ENCODE measurements around the gene VWF. TPM values are rescaled to one million over a fixed set of nuclear protein-coding genes. Genes with fewer than 3 reads are reported as not detected.
A peak's percentile ranks its signal among the peaks of the same experiment; 100 is the strongest.

The VWF gene
- total and polyA plus RNA-seq, 10 of the 15 experiments (the other 5 are each of a cell fraction or from before 2014, with no cell fraction given) = 0.08 to 0.23 TPM; not detected in 8

DNA sequence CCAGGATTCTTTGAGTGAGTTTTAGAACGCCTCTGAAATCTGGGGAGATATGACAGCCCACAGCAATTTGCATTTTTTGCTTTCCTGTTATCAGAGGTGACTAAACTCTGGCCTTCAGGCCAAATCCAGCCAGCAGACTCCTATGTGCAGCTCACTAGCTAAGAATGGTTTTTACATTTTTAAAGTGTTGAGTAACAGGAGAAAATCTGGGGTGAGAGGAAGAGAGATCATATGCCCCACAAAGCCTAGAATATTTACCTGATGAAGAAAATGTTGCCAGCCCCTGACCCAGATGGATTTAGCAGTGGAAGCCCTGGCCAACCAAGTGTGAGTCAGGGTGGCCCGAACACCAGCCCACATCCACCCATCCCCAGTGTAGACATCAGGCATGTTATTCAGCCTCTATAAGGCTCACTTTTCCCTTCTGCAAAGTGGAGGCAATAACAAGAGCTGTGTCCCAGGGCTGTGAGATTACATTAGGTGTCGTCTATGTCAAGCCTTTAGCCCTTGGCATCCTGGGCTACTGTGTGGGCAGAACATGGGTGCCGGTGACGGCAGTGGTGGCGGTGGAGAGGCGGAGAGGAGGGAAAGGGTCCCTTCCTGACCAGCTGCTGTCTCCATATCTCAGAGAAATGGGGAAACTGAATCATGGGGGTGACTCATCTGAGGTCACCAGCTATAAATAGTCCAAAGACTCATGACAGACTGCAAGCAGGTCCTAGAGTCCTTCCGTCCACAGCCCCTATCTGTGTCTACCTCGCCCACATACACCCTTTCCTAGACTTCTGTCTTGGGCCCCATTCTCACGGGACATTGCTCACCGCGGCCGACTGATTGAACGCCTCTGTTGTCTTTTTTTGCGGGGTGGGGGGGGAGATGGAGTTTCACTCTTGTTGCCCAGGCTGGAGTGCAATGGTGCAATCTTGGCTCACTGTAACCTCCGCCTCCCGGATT is 43.1 kb upstream of the VWF start:
- DNase-seq (ENCODE audit: low read depth, low spot score) (peak; percentile 62), ATAC-seq (peak; percentile 91), FAIRE-seq (peak; percentile 77)
- no peak overlapping the region for H3K9ac ChIP-seq (ENCODE audit: control insufficient read depth, insufficient read depth, low read length)
- H2AFZ ChIP-seq (ENCODE audit: control insufficient read depth, low read depth, low read length) = peak overlapping the region; percentile 13
- SMC1A ChIA-PET (ENCODE audit: uncharacterized antibody, unreplicated experiment) = interaction anchor here (0.6 to 2.5 kb wide), 10 partner anchors 22 to 131 kb away, joined by 3 to 12 read pairs (median 4); no protein-coding TSS in a partner anchor
- H3K4me2 ChIP-seq (ENCODE audit: control insufficient read depth, insufficient read depth) = peak overlapping the region; percentile 58
- H3K4me1 ChIP-seq (ENCODE audit: control insufficient read depth, insufficient read depth, low read length) = peaks cover 19% of the 10 kb centered on the region
- POLR2A ChIA-PET = interaction anchor here (0.9 to 1.9 kb wide), 4 partner anchors 27 to 174 kb away, joined by 3 to 9 read pairs (median 4); no protein-coding TSS in a partner anchor
- CTCF ChIA-PET = interaction anchor here (0.7 to 4.0 kb wide), 8 partner anchors 16 to 179 kb away, joined by 3 to 31 read pairs (median 4); no protein-coding TSS in a partner anchor
- no peaks in the 10 kb centered on the region for H3K27me3 ChIP-seq (replicated peaks in 1 of 2; ENCODE audit: control insufficient read depth in 2 of 2, insufficient read depth in 2 of 2, low read length in 1 of 2)
- H3K36me3 ChIP-seq (ENCODE audit: control insufficient read depth in 2 of 2, insufficient read depth in 2 of 2, low read length in 1 of 2) = no peaks in the 10 kb centered on the region
- RAD21 ChIA-PET (ENCODE audit: unreplicated experiment) = interaction anchor here (0.5 to 2.1 kb wide), 9 partner anchors 26 to 110 kb away, joined by 3 to 9 read pairs (median 6); no protein-coding TSS in a partner anchor
- no TSS peak for BruUV-seq (replicated peaks)
- H3K79me2 ChIP-seq (ENCODE audit: control insufficient read depth, insufficient read depth, low read length) = no peaks in the 10 kb centered on the region
- H3K4me3 ChIP-seq = no peak overlapping the region
- no peaks in the 10 kb centered on the region for H3K9me3 ChIP-seq (replicated peaks; ENCODE audit: control insufficient read depth, insufficient read depth, low read length)
- H3K27ac ChIP-seq (ENCODE audit: control insufficient read depth, insufficient read depth) = peak overlapping the region; percentile 5
- in situ Hi-C loops (cut with MboI) = no loop called here
- H4K20me1 ChIP-seq (ENCODE audit: control insufficient read depth, insufficient read depth) = no peaks in the 10 kb centered on the region
- 5% methylated on average over 17 of the region's 17 CpGs for WGBS (ENCODE audit: insufficient coverage, insufficient replicate concordance, low lambda C conversion rate, missing lambda C conversion rate)
- intact Hi-C loops (cut with micrococcal nuclease; ENCODE audit: unreplicated experiment) = no loop called here
- TF ChIP-seq POLR2AphosphoS2 (IDR thresholded peaks at IDR 0.05; ENCODE audit: low read depth, low read length) (no peak), HDGF (IDR thresholded peaks at IDR 0.05) (no peak), SPI1 (IDR thresholded peaks at IDR 0.05; ENCODE audit: borderline replicate concordance, insufficient read depth, low read depth, low read length) (no peak), ZNF24 (IDR thresholded peaks at IDR 0.05) (no peak), SIX5 (IDR thresholded peaks at IDR 0.05; ENCODE audit: low read depth, low read length, severe bottlenecking) (no peak), BHLHE40 (IDR thresholded peaks at IDR 0.05; ENCODE audit: borderline replicate concordance in 1 of 2, low read depth in 2 of 2, low read length in 1 of 2) (peak; percentile 30 to 74; a peak in 2 of 4 replicates), EGR1 (IDR thresholded peaks at IDR 0.05; ENCODE audit: borderline replicate concordance in 1 of 2, low read depth in 2 of 2, low read length in 2 of 2) (peak in 1 of 2 experiments; percentile 24; a peak in 1 of 3 replicates), POLR2AphosphoS5 (IDR thresholded peaks at IDR 0.05; ENCODE audit: low read length) (no peak), PAX8 (IDR thresholded peaks at IDR 0.05) (no peak), MEF2A (IDR thresholded peaks at IDR 0.05; ENCODE audit: insufficient read depth, low read depth, low read length) (peak; percentile 98), RELB (IDR thresholded peaks at IDR 0.05; ENCODE audit: low read depth) (peak; percentile 92; the same call in 1 of the 2 replicates), MTA3 (IDR thresholded peaks at IDR 0.05; ENCODE audit: borderline replicate concordance, low read length) (peak; percentile 48; the same call in 1 of the 2 replicates), RFX5 (IDR thresholded peaks at IDR 0.05; ENCODE audit: low read depth, low read length) (no peak), NRF1 (conservative IDR thresholded peaks at IDR 0.05; ENCODE audit: low read depth, low read length) (no peak), SREBF2 (IDR thresholded peaks at IDR 0.05; ENCODE audit: low read length) (no peak)
- TF ChIP-seq, protein P1, sequence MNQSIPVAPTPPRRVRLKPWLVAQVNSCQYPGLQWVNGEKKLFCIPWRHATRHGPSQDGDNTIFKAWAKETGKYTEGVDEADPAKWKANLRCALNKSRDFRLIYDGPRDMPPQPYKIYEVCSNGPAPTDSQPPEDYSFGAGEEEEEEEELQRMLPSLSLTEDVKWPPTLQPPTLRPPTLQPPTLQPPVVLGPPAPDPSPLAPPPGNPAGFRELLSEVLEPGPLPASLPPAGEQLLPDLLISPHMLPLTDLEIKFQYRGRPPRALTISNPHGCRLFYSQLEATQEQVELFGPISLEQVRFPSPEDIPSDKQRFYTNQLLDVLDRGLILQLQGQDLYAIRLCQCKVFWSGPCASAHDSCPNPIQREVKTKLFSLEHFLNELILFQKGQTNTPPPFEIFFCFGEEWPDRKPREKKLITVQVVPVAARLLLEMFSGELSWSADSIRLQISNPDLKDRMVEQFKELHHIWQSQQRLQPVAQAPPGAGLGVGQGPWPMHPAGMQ (IDR thresholded peaks at IDR 0.05; ENCODE audit: borderline replicate concordance) = no peak
- TF ChIP-seq, protein P2, sequence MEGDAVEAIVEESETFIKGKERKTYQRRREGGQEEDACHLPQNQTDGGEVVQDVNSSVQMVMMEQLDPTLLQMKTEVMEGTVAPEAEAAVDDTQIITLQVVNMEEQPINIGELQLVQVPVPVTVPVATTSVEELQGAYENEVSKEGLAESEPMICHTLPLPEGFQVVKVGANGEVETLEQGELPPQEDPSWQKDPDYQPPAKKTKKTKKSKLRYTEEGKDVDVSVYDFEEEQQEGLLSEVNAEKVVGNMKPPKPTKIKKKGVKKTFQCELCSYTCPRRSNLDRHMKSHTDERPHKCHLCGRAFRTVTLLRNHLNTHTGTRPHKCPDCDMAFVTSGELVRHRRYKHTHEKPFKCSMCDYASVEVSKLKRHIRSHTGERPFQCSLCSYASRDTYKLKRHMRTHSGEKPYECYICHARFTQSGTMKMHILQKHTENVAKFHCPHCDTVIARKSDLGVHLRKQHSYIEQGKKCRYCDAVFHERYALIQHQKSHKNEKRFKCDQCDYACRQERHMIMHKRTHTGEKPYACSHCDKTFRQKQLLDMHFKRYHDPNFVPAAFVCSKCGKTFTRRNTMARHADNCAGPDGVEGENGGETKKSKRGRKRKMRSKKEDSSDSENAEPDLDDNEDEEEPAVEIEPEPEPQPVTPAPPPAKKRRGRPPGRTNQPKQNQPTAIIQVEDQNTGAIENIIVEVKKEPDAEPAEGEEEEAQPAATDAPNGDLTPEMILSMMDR (IDR thresholded peaks at IDR 0.05 in 2 of 3, conservative IDR thresholded peaks at IDR 0.05 in 1 of 3; ENCODE audit: control insufficient read depth in 2 of 3, extremely low read depth in 1 of 3, insufficient read depth in 1 of 3, low read depth in 3 of 3, low read length in 3 of 3) = no peak
